HEK293 (cell line): ENCODE data around the gene AP3D1.

Source experiments
- KLF1 ChIP-seq: fragments of 450-650 bp; formaldehyde crosslinking; IDR thresholded peaks from 2 replicates; pipeline ENCODE4 v1.5.1; 2016; ENCODE audit warnings: missing biosample characterization, missing genetic modification characterization
- SCRT2 ChIP-seq: fragments of 450-650 bp; formaldehyde crosslinking; IDR thresholded peaks from 2 replicates; pipeline ENCODE4 v1.5.1; 2016; ENCODE audit warnings: missing biosample characterization, missing genetic modification characterization
- ZBTB1 ChIP-seq: fragments of 450-650 bp; formaldehyde crosslinking; IDR thresholded peaks from 2 replicates; pipeline ENCODE4 v1.5.1; 2016; ENCODE audit warnings: missing biosample characterization, missing genetic modification characterization
- ZBTB17 ChIP-seq: fragments of 450-650 bp; formaldehyde crosslinking; IDR thresholded peaks from 2 replicates; pipeline ENCODE4 v1.5.1; 2016; ENCODE audit warnings: missing biosample characterization, missing genetic modification characterization
- ZBTB7A ChIP-seq: fragments of 450-650 bp; formaldehyde crosslinking; IDR thresholded peaks from 2 replicates; pipeline ENCODE4 v1.5.1; 2016; ENCODE audit warnings: low read depth, missing biosample characterization, missing genetic modification characterization
- ZNF114 ChIP-seq: fragments of 450-650 bp; formaldehyde crosslinking; IDR thresholded peaks from 2 replicates; pipeline ENCODE4 v1.5.0; 2017; ENCODE audit warnings: missing biosample characterization, missing genetic modification characterization
- ZNF121 ChIP-seq: fragments of 450-650 bp; formaldehyde crosslinking; IDR thresholded peaks from 2 replicates; pipeline ENCODE4 v1.5.1; 2016; ENCODE audit warnings: missing biosample characterization, missing genetic modification characterization
- ZNF394 ChIP-seq: fragments of 450-650 bp; formaldehyde crosslinking; IDR thresholded peaks from 2 replicates; pipeline ENCODE4 v1.5.1; 2016; ENCODE audit warnings: missing biosample characterization, missing genetic modification characterization, mild to moderate bottlenecking, moderate library complexity, borderline replicate concordance
- ZNF670 ChIP-seq: fragments of 450-650 bp; formaldehyde crosslinking; IDR thresholded peaks from 2 replicates; pipeline ENCODE4 v1.5.1; 2016; ENCODE audit warnings: missing biosample characterization, missing genetic modification characterization, low read depth
- ZNF76 ChIP-seq: fragments of 450-650 bp; formaldehyde crosslinking; IDR thresholded peaks from 2 replicates; pipeline ENCODE4; 2016; ENCODE audit warnings: low read depth, missing biosample characterization, missing genetic modification characterization, borderline replicate concordance
- ZNF777 ChIP-seq: fragments of 450-650 bp; formaldehyde crosslinking; IDR thresholded peaks from 2 replicates; pipeline ENCODE4 v1.5.1; 2017; ENCODE audit warnings: missing biosample characterization, missing genetic modification characterization, borderline replicate concordance
- TF ChIP-seq, protein P1 (sequence below): fragments of 450-650 bp; formaldehyde crosslinking; IDR thresholded peaks from 2 replicates; pipeline ENCODE4 v1.5.1; 2016; ENCODE audit warnings: missing biosample characterization, missing genetic modification characterization
- TF ChIP-seq, protein P2 (sequence below): fragments of 450-650 bp; formaldehyde crosslinking; IDR thresholded peaks from 2 replicates; pipeline ENCODE4 v1.5.1; 2016; ENCODE audit warnings: missing biosample characterization, missing genetic modification characterization

DNA sequence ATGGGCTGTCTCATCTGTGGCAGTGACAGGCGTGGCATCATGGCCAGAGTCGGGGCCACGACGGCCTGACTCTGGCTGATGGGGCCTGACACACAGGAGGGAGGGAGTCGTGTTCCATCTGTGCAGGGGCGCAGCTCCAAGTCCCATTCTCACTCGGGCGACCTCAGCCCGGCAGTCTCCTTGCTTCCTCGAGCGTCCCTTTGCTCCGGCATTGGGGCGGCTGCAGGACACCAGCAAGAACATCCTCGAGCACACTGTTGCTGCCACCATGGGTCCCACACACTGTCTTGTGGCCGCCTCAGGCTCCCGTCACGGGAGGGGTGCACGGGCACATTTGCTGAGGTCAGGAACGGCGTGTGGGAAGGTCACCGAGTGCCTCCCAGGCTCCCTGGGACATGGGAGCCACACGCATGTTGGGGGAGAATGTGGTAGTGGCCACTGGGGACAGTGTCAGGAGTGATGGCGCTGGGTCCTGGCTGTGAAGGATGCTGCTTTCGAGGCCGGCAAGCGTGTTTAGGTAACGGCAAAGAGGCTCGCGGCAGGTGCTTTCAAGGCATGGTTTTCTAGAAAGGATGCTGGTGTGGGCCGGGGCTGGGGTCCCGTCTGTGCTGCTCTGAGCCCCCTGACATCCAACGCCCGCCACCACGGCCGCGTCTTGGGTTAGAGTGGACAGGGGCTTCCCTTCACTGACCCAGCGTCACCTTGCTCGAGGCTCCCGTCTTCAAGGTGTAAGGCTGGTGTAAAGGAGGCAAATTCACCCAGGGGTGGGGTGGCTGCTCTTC lies 51.2 kb downstream of the AP3D1 start:
- TF ChIP-seq, protein P1, sequence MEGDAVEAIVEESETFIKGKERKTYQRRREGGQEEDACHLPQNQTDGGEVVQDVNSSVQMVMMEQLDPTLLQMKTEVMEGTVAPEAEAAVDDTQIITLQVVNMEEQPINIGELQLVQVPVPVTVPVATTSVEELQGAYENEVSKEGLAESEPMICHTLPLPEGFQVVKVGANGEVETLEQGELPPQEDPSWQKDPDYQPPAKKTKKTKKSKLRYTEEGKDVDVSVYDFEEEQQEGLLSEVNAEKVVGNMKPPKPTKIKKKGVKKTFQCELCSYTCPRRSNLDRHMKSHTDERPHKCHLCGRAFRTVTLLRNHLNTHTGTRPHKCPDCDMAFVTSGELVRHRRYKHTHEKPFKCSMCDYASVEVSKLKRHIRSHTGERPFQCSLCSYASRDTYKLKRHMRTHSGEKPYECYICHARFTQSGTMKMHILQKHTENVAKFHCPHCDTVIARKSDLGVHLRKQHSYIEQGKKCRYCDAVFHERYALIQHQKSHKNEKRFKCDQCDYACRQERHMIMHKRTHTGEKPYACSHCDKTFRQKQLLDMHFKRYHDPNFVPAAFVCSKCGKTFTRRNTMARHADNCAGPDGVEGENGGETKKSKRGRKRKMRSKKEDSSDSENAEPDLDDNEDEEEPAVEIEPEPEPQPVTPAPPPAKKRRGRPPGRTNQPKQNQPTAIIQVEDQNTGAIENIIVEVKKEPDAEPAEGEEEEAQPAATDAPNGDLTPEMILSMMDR (tag by site-specific recombination), result no peak
- no peak for TF ChIP-seq ZBTB17 (tag by site-specific recombination)
- no peak for TF ChIP-seq ZBTB7A (tag by site-specific recombination)
- no peak for TF ChIP-seq ZNF114
- no peak for TF ChIP-seq ZBTB1 (tag by site-specific recombination)
- TF ChIP-seq, protein P2, sequence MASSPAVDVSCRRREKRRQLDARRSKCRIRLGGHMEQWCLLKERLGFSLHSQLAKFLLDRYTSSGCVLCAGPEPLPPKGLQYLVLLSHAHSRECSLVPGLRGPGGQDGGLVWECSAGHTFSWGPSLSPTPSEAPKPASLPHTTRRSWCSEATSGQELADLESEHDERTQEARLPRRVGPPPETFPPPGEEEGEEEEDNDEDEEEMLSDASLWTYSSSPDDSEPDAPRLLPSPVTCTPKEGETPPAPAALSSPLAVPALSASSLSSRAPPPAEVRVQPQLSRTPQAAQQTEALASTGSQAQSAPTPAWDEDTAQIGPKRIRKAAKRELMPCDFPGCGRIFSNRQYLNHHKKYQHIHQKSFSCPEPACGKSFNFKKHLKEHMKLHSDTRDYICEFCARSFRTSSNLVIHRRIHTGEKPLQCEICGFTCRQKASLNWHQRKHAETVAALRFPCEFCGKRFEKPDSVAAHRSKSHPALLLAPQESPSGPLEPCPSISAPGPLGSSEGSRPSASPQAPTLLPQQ (tag by site-specific recombination), result no peak
- no peak for TF ChIP-seq ZNF76 (tag by site-specific recombination)
- TF ChIP-seq ZNF777 (tag by site-specific recombination), result no peak
- no peak for TF ChIP-seq ZNF394
- no peak for TF ChIP-seq ZNF670 (tag by site-specific recombination)
- TF ChIP-seq KLF1 (tag by site-specific recombination), result no peak
- no peak for TF ChIP-seq SCRT2 (tag by site-specific recombination)
- TF ChIP-seq ZNF121 (tag by site-specific recombination), result no peak
